ENCODE results near the gene NEURL2.

GRCh38 chr20:45940053-45940452, 49.0 kb upstream of the NEURL2 start:
- TF ChIP-seq, protein P1, sequence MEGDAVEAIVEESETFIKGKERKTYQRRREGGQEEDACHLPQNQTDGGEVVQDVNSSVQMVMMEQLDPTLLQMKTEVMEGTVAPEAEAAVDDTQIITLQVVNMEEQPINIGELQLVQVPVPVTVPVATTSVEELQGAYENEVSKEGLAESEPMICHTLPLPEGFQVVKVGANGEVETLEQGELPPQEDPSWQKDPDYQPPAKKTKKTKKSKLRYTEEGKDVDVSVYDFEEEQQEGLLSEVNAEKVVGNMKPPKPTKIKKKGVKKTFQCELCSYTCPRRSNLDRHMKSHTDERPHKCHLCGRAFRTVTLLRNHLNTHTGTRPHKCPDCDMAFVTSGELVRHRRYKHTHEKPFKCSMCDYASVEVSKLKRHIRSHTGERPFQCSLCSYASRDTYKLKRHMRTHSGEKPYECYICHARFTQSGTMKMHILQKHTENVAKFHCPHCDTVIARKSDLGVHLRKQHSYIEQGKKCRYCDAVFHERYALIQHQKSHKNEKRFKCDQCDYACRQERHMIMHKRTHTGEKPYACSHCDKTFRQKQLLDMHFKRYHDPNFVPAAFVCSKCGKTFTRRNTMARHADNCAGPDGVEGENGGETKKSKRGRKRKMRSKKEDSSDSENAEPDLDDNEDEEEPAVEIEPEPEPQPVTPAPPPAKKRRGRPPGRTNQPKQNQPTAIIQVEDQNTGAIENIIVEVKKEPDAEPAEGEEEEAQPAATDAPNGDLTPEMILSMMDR (IDR thresholded peaks at IDR 0.05; ENCODE audit: low read depth, low read length, missing input control): no peak
- TF ChIP-seq YY1 (IDR thresholded peaks at IDR 0.05) (no peak), REST (IDR thresholded peaks at IDR 0.05) (no peak), EGR1 (IDR thresholded peaks at IDR 0.05; ENCODE audit: low read depth in 2 of 2) (no peak), HNF4A (conservative IDR thresholded peaks at IDR 0.05) (no peak), TAF1 (conservative IDR thresholded peaks at IDR 0.05) (no peak)
- TF ChIP-seq, protein P2, sequence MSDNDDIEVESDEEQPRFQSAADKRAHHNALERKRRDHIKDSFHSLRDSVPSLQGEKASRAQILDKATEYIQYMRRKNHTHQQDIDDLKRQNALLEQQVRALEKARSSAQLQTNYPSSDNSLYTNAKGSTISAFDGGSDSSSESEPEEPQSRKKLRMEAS (IDR thresholded peaks at IDR 0.05): no peak
